Neutrophil (primary cell): Measurements from ENCODE around the gene WHAMM.

Experiments used
- H3K27ac ChIP-seq: fragments of 200-600 bp; sonication (generic); 2 replicates; pipeline ENCODE4 v1.5.1; 2016; ENCODE audit warnings: mild to moderate bottlenecking, moderate library complexity
- H3K27me3 ChIP-seq: fragments of 200-600 bp; sonication (generic); 2 replicates; pipeline ENCODE4 v1.6.0; 2016; ENCODE audit warnings: mild to moderate bottlenecking
- H3K36me3 ChIP-seq: fragments of 200-600 bp; sonication (generic); 2 replicates; pipeline ENCODE4 v1.5.1; 2017
- H3K4me1 ChIP-seq, 2 experiments: fragments of 200-600 bp in 1 of 2; sonication (generic) in 1 of 2; 1 replicate in 1 of 2; 2 replicates in 1 of 2; pipeline versions ENCODE4 v1.5.1 to v1.6.1; 2013 to 2016; ENCODE audit warnings: low read depth in 1 of 2, low read length in 1 of 2, mild to moderate bottlenecking in 1 of 2, moderate library complexity in 1 of 2; ENCODE audit not compliant: control insufficient read depth in 1 of 2, insufficient read depth in 1 of 2
- H3K4me3 ChIP-seq, 2 experiments: fragments of 200-600 bp in 1 of 2; sonication (generic) in 1 of 2; 1 replicate in 1 of 2; 2 replicates in 1 of 2; pipeline ENCODE4 v1.5.1; 2013 to 2016; ENCODE audit warnings: low read depth in 1 of 2, low read length in 1 of 2, mild to moderate bottlenecking in 1 of 2, moderate library complexity in 1 of 2
- H3K9me3 ChIP-seq: fragments of 200-600 bp; sonication (generic); 2 replicates; pipeline ENCODE4 v1.5.1; 2016
- CTCF ChIP-seq: fragments of 200-600 bp; sonication (generic); IDR thresholded peaks from 2 replicates; pipeline ENCODE4 v1.5.1; 2016; ENCODE audit warnings: antibody characterized with exemption

Gene WHAMM

GRCh38 chr15:82767163-82767829 lies 42.1 kb upstream of the WHAMM start:
- H3K4me3 ChIP-seq, result no peak overlapping the region
- no peaks in the 10 kb centered on the region for H3K27me3 ChIP-seq
- no peak overlapping the region for H3K27ac ChIP-seq
- TF ChIP-seq CTCF, result no peak
- H3K36me3 ChIP-seq, result peaks cover 32% of the 10 kb centered on the region
- H3K4me1 ChIP-seq, result no peaks in the 10 kb centered on the region
- H3K9me3 ChIP-seq, result no peaks in the 10 kb centered on the region

GRCh38 chr15:82768414-82769054 lies 40.9 kb upstream of the WHAMM start:
- Histone ChIP-seq H3K27ac (no peak overlapping the region), H3K27me3 (no peaks in the 10 kb centered on the region), H3K4me1 (no peaks in the 10 kb centered on the region), H3K36me3 (peaks cover 26% of the 10 kb centered on the region), H3K4me3 (no peak overlapping the region), H3K9me3 (no peaks in the 10 kb centered on the region)
- TF ChIP-seq CTCF, result no peak

GRCh38 chr15:82771789-82772607 lies 37.4 kb upstream of the WHAMM start:
- no peaks in the 10 kb centered on the region for H3K9me3 ChIP-seq

GRCh38 chr15:82774496-82774895 lies 34.9 kb upstream of the WHAMM start:
- H3K4me1 ChIP-seq, result no peaks in the 10 kb centered on the region
- no peak overlapping the region for H3K4me3 ChIP-seq
- no peak for TF ChIP-seq CTCF
- H3K27ac ChIP-seq, result no peak overlapping the region
- no peaks in the 10 kb centered on the region for H3K36me3 ChIP-seq
- no peaks in the 10 kb centered on the region for H3K9me3 ChIP-seq
- no peaks in the 10 kb centered on the region for H3K27me3 ChIP-seq

More at GRCh38 chr15:82771789-82772607, 37.4 kb upstream of the WHAMM start:
- H3K4me3 ChIP-seq, result no peak overlapping the region
- H3K36me3 ChIP-seq, result peaks cover 7% of the 10 kb centered on the region
- no peaks in the 10 kb centered on the region for H3K27me3 ChIP-seq
- no peak for TF ChIP-seq CTCF
- no peak overlapping the region for H3K27ac ChIP-seq
- H3K4me1 ChIP-seq, result no peaks in the 10 kb centered on the region

- Histone ChIP-seq H3K36me3 (no peaks in the 10 kb centered on the region), H3K4me1 (no peaks in the 10 kb centered on the region), H3K27me3 (no peaks in the 10 kb centered on the region), H3K4me3 (no peak overlapping the region), H3K9me3 (no peaks in the 10 kb centered on the region), H3K27ac (no peak overlapping the region)
- no peak for TF ChIP-seq CTCF
These were observed 30.7 kb upstream of the WHAMM start for GRCh38 chr15:82778755-82779154.
